Left cardiac atrium (tissue), 4 donors: Measurements from ENCODE around the gene SPATA13. TPM values are rescaled to one million over a fixed set of nuclear protein-coding genes. Genes with fewer than 3 reads are reported as not detected.
"Not testable (repeated sequence)": the region's sequence is repeated elsewhere in the genome, so short reads cannot be mapped to it uniquely, and the experiment has no call there.

Source experiments
- ATAC-seq, 2 donors: fragments of 200-7000 bp; cut with Tn5 transposase; one replicate each; pipeline ENCODE4 v1.9.1; 2020; ENCODE audit warnings: mild to moderate bottlenecking in 2 of 2, moderate library complexity in 2 of 2
- DNase-seq: peaks from one replicate; pipeline ENCODE4 v3.0.0-alpha.2; 2020
- intact Hi-C, 2 donors: fragments of 100-400 bp; cut with DNase I; formaldehyde crosslinking; loops; one replicate each; pipeline versions ENCODE4 v1.14.1 to v1.15.1; 2022 to 2023
- total RNA-seq, 2 donors: library from RNA; stranded (reverse); fragmentation: NEBNext Ultra II Directional; extraction: Animal tissue kit (Norgen Biotek cat#: 25700); gene quantifications; one replicate each; pipeline ENCODE4 v1.2.1, GENCODE V29; 2021
- donor health status: DM: no; HTN: yes; CAD: no.
- donor health status: DM: no; HTN: yes; CAD: no; lungs with severe emphysema.
- donor health status: DM: yes; HTN: yes; CAD: no.
- donor health status: Dilated cardiomyopathy.

Gene SPATA13
- total RNA-seq, 2 donors from 2014 or later = 9.0 to 11.2 TPM

GRCh38 chr13:24313439-24313838 is 152.9 kb downstream of the SPATA13 start:
- intact Hi-C loops = no loop called here
- ATAC-seq (no peak), DNase-seq (no peak)

GRCh38 chr13:24317835-24318234 is 157.3 kb downstream of the SPATA13 start:
- intact Hi-C loops, ATAC-seq, DNase-seq: not testable (repeated sequence)

GRCh38 chr13:24318878-24319277 is 158.4 kb downstream of the SPATA13 start:
- ATAC-seq, DNase-seq, intact Hi-C loops: not testable (repeated sequence)

- not testable (repeated sequence) for ATAC-seq, DNase-seq
- intact Hi-C loops = loop anchor here in 1 of 2 donors (5.0 kb wide), 1 partner anchor 427 kb away; no protein-coding TSS in a partner anchor
Measured at GRCh38 chr13:24319641-24320040, 159.1 kb downstream of the SPATA13 start.

GRCh38 chr13:24321416-24321815 is 160.9 kb downstream of the SPATA13 start:
- not testable (repeated sequence) for DNase-seq, ATAC-seq
- intact Hi-C loops = loop anchor here in 1 of 2 donors (5.0 kb wide), 1 partner anchor 429 kb away; no protein-coding TSS in a partner anchor

- DNase-seq, ATAC-seq: not testable (repeated sequence)
- intact Hi-C loops = loop anchor here in 1 of 2 donors (5.0 kb wide), 1 partner anchor 430 kb away; no protein-coding TSS in a partner anchor
Measured at GRCh38 chr13:24322470-24322869, 161.9 kb downstream of the SPATA13 start.

GRCh38 chr13:24323036-24323738 is 162.7 kb downstream of the SPATA13 start:
- ATAC-seq (no peak), DNase-seq (no peak)
- intact Hi-C loops = loop anchor here in 1 of 2 donors (5.0 kb wide), 1 partner anchor 431 kb away; no protein-coding TSS in a partner anchor

- intact Hi-C loops = loop anchor here in 1 of 2 donors (5.0 kb wide), 1 partner anchor 431 kb away; no protein-coding TSS in a partner anchor
- ATAC-seq (no peak), DNase-seq (no peak)
Measured at GRCh38 chr13:24323739-24324075, 163.2 kb downstream of the SPATA13 start.

- DNase-seq, intact Hi-C loops: not testable (repeated sequence)
- ATAC-seq = peak in 1 of 2 donors; percentile 29
Measured at GRCh38 chr13:24327598-24327997, 167.1 kb downstream of the SPATA13 start.

GRCh38 chr13:24328145-24328544 is 167.6 kb downstream of the SPATA13 start:
- ATAC-seq = no peak
- intact Hi-C loops = no loop called here
- no peak for DNase-seq

GRCh38 chr13:24338721-24339120 is 178.2 kb downstream of the SPATA13 start:
- DNase-seq (no peak), ATAC-seq (no peak)
- intact Hi-C loops = no loop called here

GRCh38 chr13:24339937-24340607 is 179.6 kb downstream of the SPATA13 start:
- ATAC-seq (no peak), DNase-seq (no peak)
- intact Hi-C loops = no loop called here

GRCh38 chr13:24340608-24340955 is 180.1 kb downstream of the SPATA13 start:
- ATAC-seq (no peak), DNase-seq (no peak)
- intact Hi-C loops = no loop called here

- intact Hi-C loops = no loop called here
- ATAC-seq (no peak), DNase-seq (no peak)
Measured at GRCh38 chr13:24341439-24341838, 180.9 kb downstream of the SPATA13 start.

- intact Hi-C loops = no loop called here
- DNase-seq = no peak
- no peak for ATAC-seq
Measured at GRCh38 chr13:24348385-24348784, 187.9 kb downstream of the SPATA13 start.

GRCh38 chr13:24348797-24349515 is 188.4 kb downstream of the SPATA13 start:
- ATAC-seq = no peak
- no peak for DNase-seq
- intact Hi-C loops = no loop called here

GRCh38 chr13:24349778-24350664 is 189.5 kb downstream of the SPATA13 start:
- intact Hi-C loops = loop anchor here in 1 of 2 donors (10.0 kb wide), 1 partner anchor 1415 kb away; no protein-coding TSS in a partner anchor
- not testable (repeated sequence) for ATAC-seq

GRCh38 chr13:24351423-24351822 is 190.9 kb downstream of the SPATA13 start:
- ATAC-seq (no peak), DNase-seq (no peak)
- intact Hi-C loops = loop anchor here in 1 of 2 donors (10.0 kb wide), 1 partner anchor 1417 kb away; no protein-coding TSS in a partner anchor

More at GRCh38 chr13:24349778-24350664, 189.5 kb downstream of the SPATA13 start:
- not testable (repeated sequence) for DNase-seq
